Prostate gland (tissue), 2 donors: ENCODE data around the gene CFAP221. TPM values are rescaled to one million over a fixed set of nuclear protein-coding genes. Genes with fewer than 3 reads are reported as not detected.

ENCODE experiments used
- DNase-seq: peaks from one replicate; pipeline ENCODE4 v3.0.0-alpha.2; 2019; ENCODE audit warnings: low spot score
- H3K27ac ChIP-seq, 2 donors: fragments of 200-600 bp; sonication (generic); 2 replicates each; pipeline ENCODE4 v1.5.1; 2017 to 2019
- H3K27me3 ChIP-seq: fragments of 200-600 bp; sonication (generic); replicated peaks from 2 replicates; pipeline ENCODE4 v1.5.1; 2019; ENCODE audit not compliant: insufficient read depth
- H3K36me3 ChIP-seq, 2 donors: fragments of 200-600 bp; sonication (generic); 1 replicate in 1 of 2; 2 replicates in 1 of 2; pipeline versions ENCODE4 v1.5.1 to v1.8.1; 2017 to 2019
- H3K4me1 ChIP-seq: fragments of 200-600 bp; sonication (generic); replicated peaks from 2 replicates; pipeline ENCODE4 v1.5.1; 2019
- H3K4me3 ChIP-seq, 2 donors: fragments of 200-600 bp; sonication (generic); 2 replicates each; pipeline ENCODE4 v1.5.1; 2017 to 2019
- H3K9me3 ChIP-seq: fragments of 200-600 bp; sonication (generic); 2 replicates; pipeline ENCODE4 v1.5.1; 2017
- POLR2A ChIP-seq: fragments of 450-650 bp; IDR thresholded peaks from one replicate; pipeline ENCODE4 v1.6.1; 2016; ENCODE audit warnings: antibody characterized with exemption, mild to moderate bottlenecking
- POLR2AphosphoS5 ChIP-seq: sonication (generic); formaldehyde crosslinking; IDR thresholded peaks from one replicate; pipeline ENCODE4 v1.6.1; 2017; ENCODE audit warnings: antibody characterized with exemption
- WGBS: methylation state at CpG from one replicate; pipeline ENCODE4 v1.1.5; 2018; 5-methylcytosine and 5-hydroxymethylcytosine counted together
- intact Hi-C: fragments of 100-400 bp; cut with DNase I; formaldehyde crosslinking; loops from one replicate; pipeline ENCODE4 v1.14.2; 2022
- total RNA-seq, 2 donors: library from RNA; depleted of rRNA; stranded (reverse); fragments of >200 nt; gene quantifications; one replicate each; pipeline ENCODE4 v1.1.0, GENCODE V29; 2016
- TF ChIP-seq, protein P1 (sequence below), 4 experiments: fragments of 200-600 bp in 2 of 4; fragments of 450-650 bp in 2 of 4; sonication (generic) in 2 of 4; IDR thresholded peaks; 1 replicate in 3 of 4; 2 replicates in 1 of 4; pipeline ENCODE4 v1.5.1; 2016 to 2019; ENCODE audit warnings: antibody characterized with exemption in 4 of 4, mild to moderate bottlenecking in 2 of 4, moderate library complexity in 2 of 4

CFAP221 gene
- total RNA-seq, 2 donors from 2014 or later: 18.3 TPM; not detected in 1

DNA sequence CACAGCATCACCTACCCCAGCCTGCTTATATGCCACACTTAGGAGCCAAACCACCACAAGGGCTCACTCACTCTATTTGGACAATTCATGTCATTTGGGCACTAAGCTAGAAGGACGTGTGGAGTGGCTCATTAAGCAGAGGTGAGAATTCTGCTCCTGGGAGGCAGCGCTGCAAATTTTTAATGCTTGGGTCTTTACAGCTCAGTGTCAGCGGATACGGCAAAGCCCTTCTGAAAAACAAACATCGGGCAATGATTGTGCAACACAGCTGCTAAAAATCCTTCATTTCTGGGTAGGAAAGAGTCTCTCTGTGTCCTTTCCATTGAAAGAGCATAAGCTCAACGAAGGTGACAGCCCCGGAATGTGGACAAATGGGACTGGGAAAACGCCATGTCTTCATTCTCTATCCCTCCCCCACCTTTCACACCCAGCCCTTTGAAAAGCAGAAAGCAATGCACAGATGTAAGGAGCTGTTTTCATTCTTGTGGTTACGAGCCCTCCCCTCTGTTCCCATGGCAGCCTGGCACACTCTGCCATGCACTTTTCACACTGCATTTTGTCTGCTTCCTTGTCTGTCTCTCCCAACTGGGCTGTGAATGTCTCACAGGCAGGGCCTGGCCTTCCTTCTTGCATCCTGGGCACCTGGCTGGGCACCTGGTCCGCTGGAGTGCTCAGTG lies 150.7 kb downstream of the CFAP221 start:
- Histone ChIP-seq H3K27me3 (no peaks in the 10 kb centered on the region), H3K27ac (no peak overlapping the region), H3K36me3 (no peaks in the 10 kb centered on the region), H3K4me1 (peaks cover 6% of the 10 kb centered on the region), H3K4me3 (no peak overlapping the region), H3K9me3 (no peaks in the 10 kb centered on the region)
- peak; percentile 26 for DNase-seq
- intact Hi-C loops: no loop called here
- TF ChIP-seq, protein P1, sequence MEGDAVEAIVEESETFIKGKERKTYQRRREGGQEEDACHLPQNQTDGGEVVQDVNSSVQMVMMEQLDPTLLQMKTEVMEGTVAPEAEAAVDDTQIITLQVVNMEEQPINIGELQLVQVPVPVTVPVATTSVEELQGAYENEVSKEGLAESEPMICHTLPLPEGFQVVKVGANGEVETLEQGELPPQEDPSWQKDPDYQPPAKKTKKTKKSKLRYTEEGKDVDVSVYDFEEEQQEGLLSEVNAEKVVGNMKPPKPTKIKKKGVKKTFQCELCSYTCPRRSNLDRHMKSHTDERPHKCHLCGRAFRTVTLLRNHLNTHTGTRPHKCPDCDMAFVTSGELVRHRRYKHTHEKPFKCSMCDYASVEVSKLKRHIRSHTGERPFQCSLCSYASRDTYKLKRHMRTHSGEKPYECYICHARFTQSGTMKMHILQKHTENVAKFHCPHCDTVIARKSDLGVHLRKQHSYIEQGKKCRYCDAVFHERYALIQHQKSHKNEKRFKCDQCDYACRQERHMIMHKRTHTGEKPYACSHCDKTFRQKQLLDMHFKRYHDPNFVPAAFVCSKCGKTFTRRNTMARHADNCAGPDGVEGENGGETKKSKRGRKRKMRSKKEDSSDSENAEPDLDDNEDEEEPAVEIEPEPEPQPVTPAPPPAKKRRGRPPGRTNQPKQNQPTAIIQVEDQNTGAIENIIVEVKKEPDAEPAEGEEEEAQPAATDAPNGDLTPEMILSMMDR (IDR thresholded peaks at IDR 0.05): no peak
- peak; percentile 17 for TF ChIP-seq POLR2AphosphoS5
- 15% methylated on average over 10 of the region's 10 CpGs for WGBS

DNA sequence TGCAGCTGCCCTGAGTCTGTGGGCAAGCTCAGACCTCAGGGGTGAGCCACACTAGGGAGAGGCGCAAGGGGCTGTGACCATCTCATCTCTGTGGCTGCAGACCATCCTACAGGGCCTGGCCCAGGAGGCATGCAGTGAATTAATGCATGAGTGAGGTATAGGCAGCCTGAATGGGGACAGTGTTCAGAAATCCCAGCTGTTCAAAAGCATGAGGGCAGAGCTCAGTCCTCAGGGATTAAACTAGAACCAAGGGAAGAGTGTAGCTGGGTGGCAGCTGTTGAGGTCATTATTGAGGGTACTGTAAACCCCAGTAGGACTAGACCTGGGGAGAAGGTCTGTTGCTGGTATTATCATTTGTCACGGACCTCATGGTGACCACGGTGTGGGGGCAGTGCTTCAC lies 151.8 kb downstream of the CFAP221 start:
- no peak overlapping the region for H3K4me3 ChIP-seq
- 100% methylated on average over 3 of the region's 3 CpGs for WGBS
- DNase-seq: no peak
- H3K27me3 ChIP-seq: peaks cover 2% of the 10 kb centered on the region
- TF ChIP-seq, protein P1 (IDR thresholded peaks at IDR 0.05): no peak
- no peak for TF ChIP-seq POLR2AphosphoS5
- intact Hi-C loops: no loop called here
- H3K9me3 ChIP-seq: no peaks in the 10 kb centered on the region
- H3K27ac ChIP-seq: no peak overlapping the region
- no peaks in the 10 kb centered on the region for H3K36me3 ChIP-seq
- peaks cover 6% of the 10 kb centered on the region for H3K4me1 ChIP-seq

DNA sequence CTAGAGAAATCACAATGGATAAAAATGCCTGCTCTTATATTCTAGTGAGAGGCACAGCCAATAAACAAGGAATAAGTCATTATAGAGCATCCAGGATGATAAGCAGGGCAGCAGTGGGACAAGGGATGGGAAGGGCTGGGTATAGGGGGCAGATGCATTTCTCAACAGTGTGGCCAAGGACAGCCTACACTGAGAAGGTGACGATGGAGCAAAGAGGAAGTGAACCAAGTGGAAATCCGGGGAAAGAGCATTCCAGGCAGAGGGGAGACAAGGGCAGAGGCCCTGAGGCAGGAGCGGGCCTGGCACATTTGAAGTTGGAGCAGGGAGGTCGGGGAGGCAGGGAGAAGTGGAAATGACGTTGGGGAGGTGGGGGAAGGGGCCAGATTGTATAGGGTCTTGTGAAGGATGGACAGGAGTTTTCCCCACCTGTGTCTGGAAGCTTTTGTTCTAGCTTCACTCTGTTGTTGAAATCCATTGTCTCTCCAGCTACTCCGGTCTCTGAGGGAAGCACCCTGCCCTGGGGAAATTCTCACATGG lies 152.3 kb downstream of the CFAP221 start:
- peaks cover 6% of the 10 kb centered on the region for H3K4me1 ChIP-seq
- no peak for TF ChIP-seq POLR2AphosphoS5
- TF ChIP-seq, protein P1 (IDR thresholded peaks at IDR 0.05): no peak
- TF ChIP-seq POLR2A: no peak
- H3K4me3 ChIP-seq: no peak overlapping the region
- no peaks in the 10 kb centered on the region for H3K9me3 ChIP-seq
- no peaks in the 10 kb centered on the region for H3K36me3 ChIP-seq
- peaks cover 2% of the 10 kb centered on the region for H3K27me3 ChIP-seq
- 82% methylated on average over 6 of the region's 6 CpGs for WGBS
- DNase-seq: no peak
- intact Hi-C loops: no loop called here
- no peak overlapping the region for H3K27ac ChIP-seq

DNA sequence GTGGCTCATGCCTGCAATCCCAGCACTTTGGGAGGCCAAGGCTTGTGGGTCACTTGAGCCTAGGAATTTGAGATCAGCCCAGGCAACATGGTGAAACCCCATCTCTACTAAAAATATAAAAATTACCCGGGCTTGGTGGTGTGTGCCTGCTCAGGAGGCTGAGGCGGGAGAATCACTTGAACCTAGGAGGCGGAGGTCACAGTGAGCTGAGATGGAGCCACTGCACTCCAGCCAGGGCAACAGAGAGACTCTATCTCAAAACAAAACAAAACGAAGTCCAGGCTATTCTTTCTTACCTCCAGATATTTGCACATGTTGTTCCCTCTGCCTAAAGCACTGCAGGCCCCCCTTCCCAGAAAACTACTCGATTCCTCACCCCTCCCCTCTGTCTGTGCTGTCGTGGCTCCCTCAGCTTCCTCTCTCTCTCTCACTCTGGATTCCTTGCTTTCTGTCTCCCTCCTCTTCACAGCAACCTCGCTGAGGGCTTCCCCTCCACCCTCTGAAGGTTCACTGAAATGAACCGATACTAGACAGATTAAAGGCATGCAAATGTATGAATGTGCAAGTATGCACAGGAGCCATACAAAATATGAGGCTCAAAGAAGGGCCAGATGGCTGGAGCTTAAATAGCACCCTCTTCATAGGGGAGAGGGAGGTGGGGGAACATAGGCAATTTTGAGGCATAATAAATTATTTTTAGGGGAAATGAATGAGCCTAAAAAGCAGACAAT lies 153.2 kb downstream of the CFAP221 start:
- 46% methylated on average over 8 of the region's 8 CpGs for WGBS
- H3K4me3 ChIP-seq: no peak overlapping the region
- peaks cover 6% of the 10 kb centered on the region for H3K4me1 ChIP-seq
- no peak for DNase-seq
- peaks cover 2% of the 10 kb centered on the region for H3K27me3 ChIP-seq
- no peak for TF ChIP-seq POLR2A
- no peak for TF ChIP-seq POLR2AphosphoS5
- intact Hi-C loops: no loop called here
- no peaks in the 10 kb centered on the region for H3K36me3 ChIP-seq
- H3K27ac ChIP-seq: no peak overlapping the region
- H3K9me3 ChIP-seq: no peaks in the 10 kb centered on the region

DNA sequence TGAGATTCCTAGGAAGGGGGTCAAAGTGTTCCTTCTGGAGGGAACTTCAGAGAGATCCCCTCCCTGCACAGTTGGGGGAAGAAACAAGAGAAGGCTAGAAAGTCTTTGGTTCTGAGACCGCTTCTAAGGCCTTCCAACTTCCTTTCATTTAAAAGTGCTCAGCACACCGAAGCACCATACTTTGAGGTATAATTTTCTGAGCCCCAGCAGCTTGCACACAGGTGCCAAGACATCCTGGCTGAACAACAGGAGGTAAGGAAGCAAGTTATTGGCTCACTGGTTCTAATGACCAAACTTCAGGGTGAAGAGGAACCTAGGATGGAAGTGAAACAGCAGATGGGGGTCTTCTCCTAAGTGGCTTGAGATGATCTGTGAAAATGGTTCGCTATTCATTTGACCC lies 154.0 kb downstream of the CFAP221 start:
- peaks cover 6% of the 10 kb centered on the region for H3K4me1 ChIP-seq
- 91% methylated on average over 3 of the region's 3 CpGs for WGBS
- H3K4me3 ChIP-seq: no peak overlapping the region
- H3K27me3 ChIP-seq: peaks cover 2% of the 10 kb centered on the region
- H3K9me3 ChIP-seq: no peaks in the 10 kb centered on the region
- intact Hi-C loops: no loop called here
- no peaks in the 10 kb centered on the region for H3K36me3 ChIP-seq
- H3K27ac ChIP-seq: no peak overlapping the region
- no peak for DNase-seq
- TF ChIP-seq, protein P1 (IDR thresholded peaks at IDR 0.05): no peak
- TF ChIP-seq POLR2A (no peak), POLR2AphosphoS5 (no peak)
